ENCODE data around the gene KMT2B.

- TF ChIP-seq CEBPB (IDR thresholded peaks at IDR 0.05), result no peak; a peak in 1 of 4 replicates
- TF ChIP-seq CTCF (IDR thresholded peaks at IDR 0.05), result no peak
- no peak for TF ChIP-seq SMC3 (IDR thresholded peaks at IDR 0.05)
- no peak for TF ChIP-seq RARB (CRISPR knock-in tag; IDR thresholded peaks at IDR 0.05)
- no peak for TF ChIP-seq CBX8 (IDR thresholded peaks at IDR 0.05)
- TF ChIP-seq POLR2A (IDR thresholded peaks at IDR 0.05; ENCODE audit: low read length), result peak; percentile 89
- TF ChIP-seq ZFP36 (IDR thresholded peaks at IDR 0.05; ENCODE audit: borderline replicate concordance, partially characterized antibody), result no peak
- no peak for TF ChIP-seq NPAS2 (CRISPR knock-in tag; IDR thresholded peaks at IDR 0.05; ENCODE audit: borderline replicate concordance)
- no peak; the same call in 1 of the 2 replicates for TF ChIP-seq MAX (IDR thresholded peaks at IDR 0.05)
- no peak for TF ChIP-seq NFE2L2 (conservative IDR thresholded peaks at IDR 0.05; ENCODE audit: low read length)
- peak; percentile 56 for TF ChIP-seq CHD2 (IDR thresholded peaks at IDR 0.05; ENCODE audit: low read length, partially characterized antibody)
- no peak for TF ChIP-seq USF2 (IDR thresholded peaks at IDR 0.05)
- no peak for TF ChIP-seq MAFK (IDR thresholded peaks at IDR 0.05; ENCODE audit: partially characterized antibody)
- no peak for TF ChIP-seq RAD21 (conservative IDR thresholded peaks at IDR 0.05 in 1 of 2, IDR thresholded peaks at IDR 0.05 in 1 of 2)
These were observed 40.2 kb downstream of the KMT2B start, which contains the start of gene PROSER3 for GRCh38 chr19:35757749-35758608.

Data from A549 (cell line).